SU-DHL-6 (cell line): ENCODE data around the gene URM1.

ENCODE experiments used
- H2AFZ ChIP-seq: fragments of 200-600 bp; sonication (generic); 2 replicates; pipeline ENCODE4 v1.6.1; 2014; ENCODE audit warnings: low read depth, mild to moderate bottlenecking, moderate library complexity, mixed read lengths, antibody characterized with exemption, low read length; ENCODE audit not compliant: severe bottlenecking
- H3F3A ChIP-seq: fragments of 200-600 bp; shearing (Covaris generic); 2 replicates; pipeline ENCODE4 v1.6.0; 2016; ENCODE audit warnings: antibody characterized with exemption, mild to moderate bottlenecking; ENCODE audit not compliant: insufficient read depth
- H3K27ac ChIP-seq: fragments of 200-600 bp; sonication (generic); 2 replicates; pipeline ENCODE4 v1.5.1; 2016; ENCODE audit warnings: low read depth, mild to moderate bottlenecking, low read length, moderate library complexity, mixed read lengths
- H3K27me3 ChIP-seq: fragments of 200-600 bp; sonication (generic), shearing (Covaris generic); 2 replicates; pipeline ENCODE4 v1.6.0; 2014; ENCODE audit warnings: mild to moderate bottlenecking, low read length
- H3K36me3 ChIP-seq: fragments of 200-600 bp; sonication (generic); 2 replicates; pipeline ENCODE4 v1.6.1; 2014; ENCODE audit warnings: mild to moderate bottlenecking, low read length, mixed read lengths
- H3K4me2 ChIP-seq: fragments of 300-600, 200-600 bp; shearing (Covaris generic), sonication (generic); 2 replicates; pipeline ENCODE4 v1.6.0; 2014; ENCODE audit warnings: low read length, low read depth, mild to moderate bottlenecking; ENCODE audit not compliant: poor library complexity, severe bottlenecking
- H3K4me3 ChIP-seq: fragments of 200-600 bp; sonication (generic); 2 replicates; pipeline ENCODE4 v1.5.1; 2014; ENCODE audit warnings: antibody characterized with exemption, low read length, mild to moderate bottlenecking, mixed read lengths; ENCODE audit not compliant: insufficient read depth, poor library complexity, severe bottlenecking
- H3K79me2 ChIP-seq: fragments of 200-600 bp; sonication (generic); 2 replicates; pipeline ENCODE4 v1.6.1; 2014; ENCODE audit warnings: mild to moderate bottlenecking, low read length, moderate library complexity; ENCODE audit not compliant: insufficient read depth
- H3K9ac ChIP-seq: fragments of 200-600 bp; sonication (generic); 2 replicates; pipeline ENCODE4 v1.7.0; 2014; ENCODE audit warnings: mild to moderate bottlenecking, low read length
- H3K9me2 ChIP-seq: fragments of 200-600 bp; sonication (generic); replicated peaks from 2 replicates; pipeline ENCODE4 v1.6.1; 2014; ENCODE audit warnings: low read length; ENCODE audit not compliant: insufficient read depth
- H3K9me3 ChIP-seq: fragments of 200-600 bp; sonication (generic); 2 replicates; pipeline ENCODE4 v1.6.1; 2014; ENCODE audit warnings: low read length, mixed read lengths; ENCODE audit not compliant: insufficient read depth
- H4K20me1 ChIP-seq: fragments of 200-600 bp; sonication (generic); 2 replicates; pipeline ENCODE4 v1.6.1; 2014; ENCODE audit warnings: low read depth, mild to moderate bottlenecking, antibody characterized with exemption, low read length, moderate library complexity, mixed read lengths
- CTCF ChIP-seq: fragments of 200-600 bp; sonication (generic); IDR thresholded peaks from one replicate; pipeline ENCODE4 v1.5.1; 2017; ENCODE audit warnings: antibody characterized with exemption, mild to moderate bottlenecking, low read length, moderate library complexity; ENCODE audit not compliant: insufficient read depth, poor library complexity, severe bottlenecking
- EZH2phosphoT487 ChIP-seq: fragments of 200-600 bp; sonication (generic), shearing (Covaris generic); conservative IDR thresholded peaks from 2 replicates; pipeline ENCODE4 v1.6.1; 2018; ENCODE audit warnings: mild to moderate bottlenecking, antibody characterized with exemption, low read length, moderate library complexity, mixed read lengths

The URM1 gene

GRCh38 chr9:128424268-128424780 lies 53.1 kb downstream of the URM1 start:
- Histone ChIP-seq H3K9ac (no peak overlapping the region), H3K27ac (no peak overlapping the region), H3F3A (no peaks in the 10 kb centered on the region), H2AFZ (no peak overlapping the region), H3K9me2 (no peaks in the 10 kb centered on the region), H3K4me3 (no peak overlapping the region), H3K27me3 (no peaks in the 10 kb centered on the region), H3K9me3 (no peaks in the 10 kb centered on the region), H4K20me1 (no peaks in the 10 kb centered on the region), H3K36me3 (no peaks in the 10 kb centered on the region), H3K4me2 (no peak overlapping the region), H3K79me2 (no peaks in the 10 kb centered on the region)
- TF ChIP-seq EZH2phosphoT487 (no peak), CTCF (no peak)

- Histone ChIP-seq H4K20me1 (no peaks in the 10 kb centered on the region), H3K4me2 (no peak overlapping the region), H3K27me3 (no peaks in the 10 kb centered on the region), H3K79me2 (no peaks in the 10 kb centered on the region), H3K9me3 (no peaks in the 10 kb centered on the region), H2AFZ (no peak overlapping the region), H3K36me3 (no peaks in the 10 kb centered on the region), H3K27ac (no peak overlapping the region), H3K4me3 (no peak overlapping the region), H3K9me2 (no peaks in the 10 kb centered on the region), H3F3A (no peaks in the 10 kb centered on the region), H3K9ac (no peak overlapping the region)
- TF ChIP-seq CTCF, result no peak
- TF ChIP-seq EZH2phosphoT487, result no peak
Measured at GRCh38 chr9:128428644-128429512, 57.7 kb downstream of the URM1 start.

GRCh38 chr9:128429513-128430086 lies 58.4 kb downstream of the URM1 start:
- Histone ChIP-seq H3K9ac (no peak overlapping the region), H4K20me1 (no peaks in the 10 kb centered on the region), H3K79me2 (no peaks in the 10 kb centered on the region), H3K27me3 (no peaks in the 10 kb centered on the region), H3K27ac (no peak overlapping the region), H2AFZ (no peak overlapping the region), H3F3A (no peaks in the 10 kb centered on the region), H3K9me2 (no peaks in the 10 kb centered on the region), H3K9me3 (no peaks in the 10 kb centered on the region), H3K36me3 (no peaks in the 10 kb centered on the region), H3K4me2 (no peak overlapping the region), H3K4me3 (no peak overlapping the region)
- no peak for TF ChIP-seq CTCF
- no peak for TF ChIP-seq EZH2phosphoT487
